Aorta (tissue), 5 donors: ENCODE measurements around the gene SLC15A2. TPM values are rescaled to one million over a fixed set of nuclear protein-coding genes. Genes with fewer than 3 reads are reported as not detected.
A peak's percentile ranks its signal among the peaks of the same experiment; 100 is the strongest.

Experiments
- ATAC-seq: fragments of 200-7000 bp; cut with Tn5 transposase; one replicate; pipeline ENCODE4 v1.9.1; 2022; ENCODE audit warnings: moderate library complexity; ENCODE audit not compliant: low FRiP score
- DNase-seq, 2 donors: peaks; one replicate each; pipeline ENCODE4 v3.0.0-alpha.2; 2020
- H3K27ac ChIP-seq, 2 donors: one replicate each; pipeline ENCODE4 v1.5.1; 2013; ENCODE audit warnings: low read length in 2 of 2, mild to moderate bottlenecking in 2 of 2, moderate library complexity in 2 of 2, control low read depth in 1 of 2, inconsistent platforms in 1 of 2, low read depth in 1 of 2
- H3K27me3 ChIP-seq, 2 donors: one replicate each; pipeline ENCODE4 v1.6.1; 2013; ENCODE audit warnings: control low read depth in 1 of 2, low read length in 1 of 2, mild to moderate bottlenecking in 1 of 2, moderate library complexity in 1 of 2; ENCODE audit not compliant: insufficient read depth in 2 of 2, control insufficient read depth in 1 of 2
- H3K36me3 ChIP-seq, 2 donors: one replicate each; pipeline ENCODE4 v1.6.1; 2013; ENCODE audit warnings: control low read depth in 1 of 2, low read length in 1 of 2, mild to moderate bottlenecking in 1 of 2; ENCODE audit not compliant: insufficient read depth in 2 of 2, control insufficient read depth in 1 of 2
- H3K4me1 ChIP-seq, 2 donors: one replicate each; pipeline ENCODE4 v1.6.1; 2013; ENCODE audit warnings: low read length in 2 of 2, control low read depth in 1 of 2, mild to moderate bottlenecking in 1 of 2, moderate library complexity in 1 of 2; ENCODE audit not compliant: insufficient read depth in 2 of 2, control insufficient read depth in 1 of 2
- H3K4me3 ChIP-seq, 2 donors: one replicate each; pipeline ENCODE4 v1.5.1; 2013; ENCODE audit warnings: low read length in 2 of 2, control low read depth in 1 of 2, mild to moderate bottlenecking in 1 of 2
- H3K9me3 ChIP-seq: one replicate; pipeline ENCODE4 v1.6.1; 2013; ENCODE audit warnings: mild to moderate bottlenecking, low read length; ENCODE audit not compliant: control insufficient read depth
- WGBS, 2 donors: extraction: QIAGEN DNeasy Blood & Tissue Kit; methylation state at CpG; one replicate each; pipeline ENCODE4 v1.1.7; 2013; 5-methylcytosine and 5-hydroxymethylcytosine counted together
- intact Hi-C, 2 donors: fragments of 100-400 bp; cut with DNase I; formaldehyde crosslinking; loops; one replicate each; pipeline versions ENCODE4 v1.14.2 to v1.15.0; 2022
- polyA plus RNA-seq, 2 donors: library from polyadenylated mRNA; stranded (reverse); fragments of 200-250 nt; gene quantifications; one replicate each; pipeline ENCODE4 v1.2.3, GENCODE V29; 2013
- total RNA-seq, 2 donors: library from RNA; stranded (reverse); fragmentation: NEBNext Ultra II Directional; extraction: Animal tissue kit (Norgen Biotek cat#: 25700); gene quantifications; one replicate each; pipeline ENCODE4 v1.2.1, GENCODE V29; 2021
- donor health status: healthy with polysubstance abuse.
- donor health status: Bipolar disorder and iron deficiency.
- donor health status: DM: no; HTN: no; CAD: no.
- donor health status: DM: no; HTN: no; CAD: no.
- donor health status: DM: yes; HTN: yes; CAD: no.

Gene SLC15A2
- total and polyA plus RNA-seq, 4 donors = 0.25 to 5.5 (median 0.81) TPM

DNA sequence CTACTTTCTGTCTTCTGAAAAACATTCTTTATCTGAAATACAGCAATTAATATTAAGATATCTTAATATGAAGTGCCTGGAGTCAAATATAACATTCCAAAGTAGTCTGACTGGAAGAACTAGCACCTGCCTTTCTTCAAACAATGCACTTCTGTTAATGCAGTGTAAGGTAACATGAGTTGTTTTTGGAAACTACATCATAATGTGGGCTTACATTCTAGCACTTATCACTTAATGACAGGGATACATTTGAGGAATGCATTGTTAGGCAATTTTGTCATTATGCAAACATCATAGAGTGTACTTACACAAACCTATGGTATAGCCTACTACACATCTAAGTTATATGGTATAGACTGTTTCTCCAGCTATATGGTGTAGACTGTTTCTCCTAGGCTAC lies 49.2 kb downstream of the SLC15A2 start:
- Histone ChIP-seq H3K9me3 (no peaks in the 10 kb centered on the region), H3K27me3 (no peaks in the 10 kb centered on the region), H3K27ac (no peak overlapping the region), H3K4me1 (no peaks in the 10 kb centered on the region), H3K4me3 (no peak overlapping the region), H3K36me3 (no peaks in the 10 kb centered on the region)
- DNase-seq (no peak), ATAC-seq (no peak)
- intact Hi-C loops = no loop called here

DNA sequence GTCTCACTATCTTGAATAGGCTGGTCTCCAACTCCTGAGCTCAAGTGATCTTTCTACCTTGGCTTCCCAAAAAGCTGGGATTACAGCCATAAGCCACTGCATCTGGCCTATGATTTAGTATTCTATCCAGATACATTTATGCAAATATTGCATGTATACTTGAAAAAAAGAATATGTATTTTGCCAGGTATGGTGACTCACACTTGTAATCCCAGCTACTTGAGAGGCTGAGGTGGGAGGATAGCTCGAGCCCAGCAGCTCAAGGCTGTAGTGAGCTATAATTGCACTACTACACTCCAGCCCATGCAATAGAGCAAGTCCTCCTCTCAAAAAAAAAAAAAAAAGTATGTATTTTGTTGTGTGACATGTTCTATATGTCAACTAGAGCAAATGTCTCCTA lies 54.4 kb downstream of the SLC15A2 start:
- ATAC-seq (no peak), DNase-seq (no peak)
- H3K27me3 ChIP-seq = no peaks in the 10 kb centered on the region
- 86 to 87% methylated on average over 1 of the region's 1 CpG for WGBS, 2 donors
- no peaks in the 10 kb centered on the region for H3K36me3 ChIP-seq
- H3K4me3 ChIP-seq = no peak overlapping the region
- intact Hi-C loops = no loop called here
- no peak overlapping the region for H3K27ac ChIP-seq
- no peaks in the 10 kb centered on the region for H3K4me1 ChIP-seq
- no peaks in the 10 kb centered on the region for H3K9me3 ChIP-seq

DNA sequence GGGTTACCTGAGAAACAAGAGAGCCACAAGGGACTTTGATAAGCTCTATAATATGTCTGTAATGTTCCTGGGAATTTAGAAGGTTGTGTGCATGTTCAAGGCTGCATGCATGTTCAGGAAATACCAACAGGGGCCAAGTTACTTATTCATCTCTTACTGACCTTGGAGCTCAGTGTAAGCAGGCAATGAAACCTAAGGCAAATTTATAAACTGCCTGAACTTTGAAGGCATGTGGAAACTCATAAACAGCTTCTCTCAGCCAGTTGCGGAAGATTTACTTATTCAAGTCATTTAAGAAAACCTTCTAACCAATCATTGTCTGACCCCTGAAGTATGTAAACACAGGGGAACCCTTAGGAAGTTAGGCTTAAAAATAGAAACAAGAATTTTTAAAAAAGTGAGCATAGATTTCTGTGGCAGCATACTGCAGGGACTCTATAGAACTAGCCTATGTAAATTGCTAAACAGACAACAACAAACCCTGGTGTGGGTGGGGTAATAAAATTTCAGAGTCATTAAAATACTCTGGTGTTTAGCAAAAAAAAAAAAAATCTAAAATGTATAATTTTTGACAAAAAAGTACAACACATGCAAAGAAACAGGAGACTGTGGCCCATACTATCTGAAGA lies 57.2 kb downstream of the SLC15A2 start:
- no peak overlapping the region for H3K4me3 ChIP-seq
- H3K36me3 ChIP-seq = no peaks in the 10 kb centered on the region
- H3K9me3 ChIP-seq = no peaks in the 10 kb centered on the region
- intact Hi-C loops = no loop called here
- no peak for DNase-seq
- no peaks in the 10 kb centered on the region for H3K27me3 ChIP-seq
- ATAC-seq = no peak
- 16 to 38% methylated on average over 1 of the region's 1 CpG for WGBS, 2 donors
- no peaks in the 10 kb centered on the region for H3K4me1 ChIP-seq
- H3K27ac ChIP-seq = no peak overlapping the region

DNA sequence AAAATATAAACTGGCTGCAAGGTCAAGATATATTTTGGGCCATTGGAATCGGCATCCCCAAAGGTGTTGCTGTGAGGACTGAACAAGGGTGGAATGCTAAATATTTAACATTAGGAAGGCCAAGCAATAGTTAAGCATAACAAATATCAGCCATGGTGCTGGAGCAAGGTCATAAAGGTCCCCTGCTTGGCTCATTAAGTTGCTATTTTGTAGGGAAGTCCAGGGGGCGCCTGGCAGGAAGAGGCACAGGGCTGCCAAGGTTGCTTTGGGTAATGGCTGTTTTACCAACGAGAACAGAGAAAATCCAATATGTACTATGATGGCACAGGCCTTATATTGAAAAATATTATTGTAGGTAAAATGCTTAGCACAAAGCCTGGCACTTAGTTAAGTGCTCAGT lies 62.2 kb downstream of the SLC15A2 start:
- ATAC-seq = no peak
- H3K4me1 ChIP-seq = no peaks in the 10 kb centered on the region
- no peaks in the 10 kb centered on the region for H3K27me3 ChIP-seq
- no peaks in the 10 kb centered on the region for H3K36me3 ChIP-seq
- WGBS, 2 donors = 67 to 71% methylated on average over 3 of the region's 3 CpGs
- no peak overlapping the region for H3K27ac ChIP-seq
- DNase-seq = no peak
- no peak overlapping the region for H3K4me3 ChIP-seq
- intact Hi-C loops = no loop called here
- no peaks in the 10 kb centered on the region for H3K9me3 ChIP-seq

DNA sequence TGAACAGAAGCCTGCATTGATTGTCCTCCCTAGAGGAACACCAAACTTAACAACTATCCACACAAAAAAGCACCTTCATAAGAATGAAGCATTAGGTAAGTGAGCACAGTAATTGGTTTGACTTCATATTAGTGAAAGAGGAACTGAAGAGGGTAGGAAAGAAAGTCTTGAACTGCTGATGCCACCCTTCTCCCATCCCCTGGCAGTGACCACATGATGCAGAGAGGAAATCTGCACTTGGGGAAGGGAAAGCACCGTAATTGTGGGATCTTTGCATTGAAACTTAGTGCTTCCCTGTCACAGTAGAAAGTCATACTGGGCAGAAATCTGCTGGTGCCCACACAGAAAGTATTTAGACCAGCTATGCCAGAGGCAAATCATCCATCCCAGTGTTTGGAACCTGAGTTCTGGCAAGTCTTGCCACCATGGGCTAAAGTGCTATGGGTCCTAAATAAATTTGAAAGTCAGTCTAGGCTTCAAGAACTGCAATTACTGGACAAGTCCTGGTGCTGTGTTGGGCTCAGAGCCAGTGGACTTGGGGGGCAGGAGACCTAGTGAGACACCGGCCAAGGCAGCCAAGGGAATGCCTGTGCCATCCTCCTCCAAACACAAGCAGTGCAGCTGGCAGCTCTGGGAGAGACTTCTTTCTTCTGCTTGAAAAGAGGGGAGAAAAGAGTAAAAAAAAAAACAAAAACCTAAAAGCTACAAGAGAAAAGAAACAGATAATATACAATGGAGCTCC lies 63.6 kb downstream of the SLC15A2 start:
- WGBS, 2 donors = 79 to 90% methylated on average over 2 of the region's 2 CpGs
- no peak overlapping the region for H3K27ac ChIP-seq
- intact Hi-C loops = no loop called here
- H3K36me3 ChIP-seq = no peaks in the 10 kb centered on the region
- H3K9me3 ChIP-seq = no peaks in the 10 kb centered on the region
- H3K4me1 ChIP-seq = no peaks in the 10 kb centered on the region
- ATAC-seq (no peak), DNase-seq (peak in 1 of 2 donors; percentile 59)
- H3K4me3 ChIP-seq = no peak overlapping the region
- H3K27me3 ChIP-seq = no peaks in the 10 kb centered on the region

DNA sequence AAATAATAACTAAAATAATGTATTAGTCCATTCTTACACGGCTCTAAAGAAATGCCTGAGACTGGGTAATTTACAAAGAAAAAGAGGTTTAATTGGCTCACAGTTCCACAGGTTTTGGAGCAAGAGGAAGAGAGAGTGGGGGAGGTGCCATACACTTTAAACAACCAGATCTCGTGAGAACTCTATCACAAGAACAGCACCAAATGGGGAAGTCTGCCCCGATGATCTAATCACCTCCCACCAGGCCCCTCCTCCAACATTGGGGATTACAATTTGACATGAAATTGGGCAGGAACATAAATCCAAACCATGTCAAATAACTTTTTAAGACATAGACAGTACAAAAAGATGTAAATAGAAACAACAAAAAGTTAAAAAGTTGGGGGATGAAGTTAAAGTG lies 64.6 kb downstream of the SLC15A2 start:
- no peak overlapping the region for H3K4me3 ChIP-seq
- no peaks in the 10 kb centered on the region for H3K27me3 ChIP-seq
- ATAC-seq = no peak
- H3K36me3 ChIP-seq = no peaks in the 10 kb centered on the region
- intact Hi-C loops = no loop called here
- DNase-seq = no peak
- no peak overlapping the region for H3K27ac ChIP-seq
- 44 to 53% methylated on average over 3 of the region's 3 CpGs for WGBS, 2 donors
- H3K9me3 ChIP-seq = no peaks in the 10 kb centered on the region
- H3K4me1 ChIP-seq = no peaks in the 10 kb centered on the region

DNA sequence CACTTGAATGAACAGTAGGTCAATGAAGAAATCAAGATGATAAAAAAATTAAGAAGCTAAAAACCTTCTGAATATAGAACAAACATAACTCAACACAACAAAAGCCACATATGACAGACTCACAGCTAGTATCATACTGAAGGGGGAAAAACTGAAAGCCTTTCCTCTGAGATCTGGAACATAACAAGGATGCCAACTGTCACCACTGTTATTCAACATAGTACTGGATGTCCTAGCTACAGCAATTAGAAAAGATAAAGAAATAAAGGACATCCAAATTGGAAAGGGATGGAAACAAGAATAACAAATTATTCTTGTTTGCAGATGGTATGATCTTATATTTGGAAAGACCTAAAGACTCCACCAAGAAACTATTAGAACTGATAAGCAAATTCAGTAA lies 67.1 kb downstream of the SLC15A2 start:
- Histone ChIP-seq H3K4me3 (no peak overlapping the region), H3K4me1 (no peaks in the 10 kb centered on the region), H3K9me3 (no peaks in the 10 kb centered on the region), H3K36me3 (no peaks in the 10 kb centered on the region), H3K27ac (no peak overlapping the region), H3K27me3 (no peaks in the 10 kb centered on the region)
- ATAC-seq = no peak
- no peak for DNase-seq
- intact Hi-C loops = no loop called here

DNA sequence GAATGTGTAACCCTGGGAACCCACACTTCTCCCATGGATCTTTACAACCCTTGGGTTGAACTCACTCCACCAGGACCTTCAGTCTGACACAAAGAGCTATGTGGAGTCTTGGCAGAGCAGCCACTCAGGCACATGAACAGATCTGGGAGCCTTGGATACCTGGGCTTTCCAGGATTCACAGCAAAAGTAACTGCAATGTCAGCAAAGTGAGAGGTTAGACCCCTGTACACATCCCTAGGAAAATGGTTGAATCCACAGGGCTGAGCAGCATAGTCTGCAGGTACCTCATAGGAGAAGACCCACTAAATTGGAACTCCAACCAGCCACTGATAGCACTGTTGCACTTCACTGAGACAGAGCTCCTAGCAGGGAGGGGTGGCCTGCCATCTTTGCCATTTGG lies 68.2 kb downstream of the SLC15A2 start:
- no peak overlapping the region for H3K4me3 ChIP-seq
- H3K9me3 ChIP-seq = no peaks in the 10 kb centered on the region
- DNase-seq (no peak), ATAC-seq (no peak)
- no peak overlapping the region for H3K27ac ChIP-seq
- intact Hi-C loops = no loop called here
- no peaks in the 10 kb centered on the region for H3K36me3 ChIP-seq
- no peaks in the 10 kb centered on the region for H3K4me1 ChIP-seq
- H3K27me3 ChIP-seq = no peaks in the 10 kb centered on the region

DNA sequence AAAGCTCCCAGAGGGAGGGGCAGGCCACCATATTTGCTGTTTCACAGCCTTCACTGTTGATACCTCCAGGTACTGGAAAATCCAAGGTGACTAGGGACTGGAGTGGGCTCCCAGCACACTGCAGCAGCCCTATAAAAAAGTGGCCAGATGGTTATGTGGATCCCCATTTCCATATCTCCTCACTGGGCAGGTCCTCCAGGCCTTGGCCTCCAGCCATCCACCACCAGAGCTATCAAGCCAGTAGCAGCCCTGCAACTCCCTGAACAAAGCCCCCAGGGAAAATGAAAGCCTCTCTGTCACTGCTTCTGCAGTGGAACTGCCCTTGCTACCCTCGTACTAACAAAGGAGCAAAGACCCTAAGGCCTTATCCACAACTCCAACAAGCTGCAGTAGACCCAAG lies 69.4 kb downstream of the SLC15A2 start:
- H3K27ac ChIP-seq = no peak overlapping the region
- no peaks in the 10 kb centered on the region for H3K36me3 ChIP-seq
- no peaks in the 10 kb centered on the region for H3K27me3 ChIP-seq
- WGBS, 2 donors = 53 to 59% methylated on average over 1 of the region's 1 CpG
- H3K4me3 ChIP-seq = no peak overlapping the region
- no peaks in the 10 kb centered on the region for H3K9me3 ChIP-seq
- intact Hi-C loops = no loop called here
- no peaks in the 10 kb centered on the region for H3K4me1 ChIP-seq
- ATAC-seq = no peak
- no peak for DNase-seq
